AML-193 (cell line): ENCODE data around the gene WNK2.

Experiments used
- DNase-seq, 2 experiments: peaks; one replicate each; lab custom pipeline; 2025; lab: John Stamatoyannopoulos, UW

WNK2 gene

GRCh38 chr9:93255494-93255867 is 71.5 kb downstream of the WNK2 start:
- DNase-seq: no peak

GRCh38 chr9:93255994-93256877 is 72.3 kb downstream of the WNK2 start:
- DNase-seq: no peak

DNA sequence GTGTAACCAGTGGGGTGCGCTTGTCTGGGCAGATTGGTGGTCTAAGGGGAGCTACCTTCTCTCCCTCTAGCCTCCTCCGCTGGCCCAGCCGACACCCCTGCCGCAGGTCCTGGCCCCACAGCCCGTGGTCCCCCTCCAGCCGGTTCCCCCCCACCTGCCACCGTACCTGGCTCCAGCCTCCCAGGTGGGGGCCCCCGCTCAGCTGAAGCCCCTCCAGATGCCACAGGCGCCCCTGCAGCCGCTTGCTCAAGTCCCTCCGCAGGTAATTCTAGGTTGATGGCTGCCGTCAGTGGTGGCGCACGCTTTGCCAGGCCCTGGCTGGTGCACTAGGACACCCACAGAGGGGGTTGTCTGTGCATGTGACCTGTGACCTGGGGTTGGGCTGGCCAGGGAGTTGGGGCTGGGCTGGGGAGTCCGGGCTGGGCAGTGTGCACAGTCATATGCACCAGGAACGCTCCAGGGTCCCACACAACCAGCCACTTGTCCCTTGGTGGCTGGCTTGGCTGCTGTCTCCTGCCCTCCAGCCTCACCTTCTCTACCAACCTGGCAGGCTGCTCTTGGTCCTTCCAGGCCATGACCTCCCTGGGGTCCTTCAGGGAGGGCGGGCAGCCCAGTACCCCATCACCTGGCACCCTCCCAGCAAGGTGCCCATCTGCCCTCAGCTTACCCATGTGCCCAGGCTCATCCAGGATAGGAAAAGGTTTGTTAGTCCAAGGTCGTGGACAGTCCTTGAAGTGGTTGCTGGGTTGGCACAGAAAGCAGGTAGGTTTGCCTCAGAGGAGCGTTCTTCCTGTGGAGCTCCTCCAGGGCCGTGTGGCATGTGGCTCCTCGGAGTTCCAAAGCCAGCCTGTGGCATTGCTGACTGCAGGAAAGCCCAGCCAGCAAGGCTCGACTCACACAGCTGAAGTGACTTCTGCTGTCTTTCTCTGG is 73.2 kb downstream of the WNK2 start:
- DNase-seq: no peak

- DNase-seq: no peak
These were observed 73.9 kb downstream of the WNK2 start for GRCh38 chr9:93257808-93258331.

DNA sequence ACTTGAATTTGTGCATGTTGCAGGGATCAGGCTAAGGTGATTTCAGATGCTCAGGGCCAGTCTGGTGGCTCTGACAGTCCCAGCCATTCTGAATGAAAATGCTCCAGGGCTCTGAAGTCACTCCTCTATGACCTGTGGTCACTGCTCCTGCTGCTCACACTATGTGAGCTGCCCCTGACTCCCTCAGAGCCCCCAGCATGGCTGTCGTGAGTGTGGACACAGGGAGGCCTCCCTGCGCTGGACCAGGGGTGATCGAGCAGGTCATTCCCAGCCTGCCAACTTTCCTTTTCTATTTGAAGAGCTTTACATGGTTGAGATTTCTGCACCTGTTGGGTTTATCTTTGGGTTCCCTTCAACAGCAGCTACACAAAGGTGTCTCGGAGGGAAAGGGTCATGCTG is 74.5 kb downstream of the WNK2 start:
- no peak for DNase-seq

DNA sequence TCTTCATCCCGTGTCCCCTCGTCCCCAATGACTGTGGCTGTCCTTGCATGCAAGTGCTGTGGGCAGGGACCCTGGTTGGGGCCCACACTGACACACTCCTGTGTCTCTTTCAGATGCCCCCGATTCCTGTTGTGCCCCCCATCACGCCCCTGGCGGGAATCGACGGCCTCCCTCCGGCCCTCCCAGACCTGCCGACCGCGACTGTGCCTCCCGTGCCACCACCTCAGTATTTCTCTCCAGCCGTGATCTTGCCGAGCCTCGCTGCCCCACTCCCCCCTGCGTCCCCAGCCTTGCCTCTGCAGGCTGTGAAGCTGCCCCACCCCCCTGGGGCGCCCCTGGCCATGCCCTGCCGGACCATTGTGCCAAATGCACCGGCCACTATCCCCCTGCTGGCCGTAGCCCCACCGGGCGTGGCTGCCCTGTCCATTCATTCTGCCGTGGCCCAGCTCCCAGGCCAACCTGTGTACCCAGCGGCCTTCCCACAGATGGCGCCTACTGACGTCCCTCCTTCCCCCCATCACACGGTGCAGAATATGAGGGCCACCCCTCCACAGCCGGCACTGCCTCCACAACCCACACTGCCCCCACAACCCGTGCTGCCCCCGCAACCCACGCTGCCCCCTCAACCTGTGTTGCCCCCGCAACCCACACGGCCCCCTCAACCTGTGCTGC is 75.0 kb downstream of the WNK2 start:
- DNase-seq: no peak

- no peak for DNase-seq
These were observed 75.7 kb downstream of the WNK2 start for GRCh38 chr9:93259490-93260262.

DNA sequence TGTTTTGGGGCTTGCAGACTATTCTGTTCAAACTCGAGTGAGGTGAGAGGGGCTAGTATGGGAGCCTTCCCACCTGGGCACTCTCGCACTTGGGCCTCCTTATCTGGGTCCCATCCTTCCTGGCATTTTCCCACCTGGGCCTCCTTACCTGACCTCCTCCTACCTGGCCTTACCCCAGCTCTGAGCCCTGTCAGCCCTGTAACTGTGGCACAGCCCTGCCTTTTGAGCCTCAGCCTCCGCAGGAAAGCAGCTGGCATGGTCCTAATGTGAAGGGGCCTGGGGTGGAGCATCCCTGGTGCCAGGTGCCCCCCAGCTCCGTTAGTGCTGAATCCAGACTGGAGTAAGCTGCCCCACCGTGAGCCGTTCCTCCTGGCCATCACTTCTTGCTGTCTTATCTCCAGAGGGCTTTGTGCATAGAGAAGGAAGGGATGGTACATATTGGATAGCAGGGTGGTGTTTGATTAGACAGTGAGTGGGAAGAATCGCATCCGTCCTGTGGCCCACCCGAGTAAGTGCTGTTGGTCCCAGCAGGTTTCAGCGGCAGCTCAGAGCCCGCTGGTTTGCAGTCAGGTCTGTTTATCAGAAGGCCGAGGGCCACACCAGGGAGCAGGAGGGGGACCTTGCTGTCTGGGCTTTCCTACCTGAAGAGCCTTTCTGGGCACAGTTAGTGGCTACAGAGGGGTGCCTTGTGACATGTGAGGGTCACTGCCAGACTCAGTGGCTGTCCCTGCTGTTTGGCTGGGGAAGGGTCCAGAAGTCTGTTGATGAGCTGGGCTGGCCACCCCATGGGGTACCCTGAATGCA is 76.5 kb downstream of the WNK2 start:
- DNase-seq: no peak

GRCh38 chr9:93261281-93261680 is 77.3 kb downstream of the WNK2 start:
- DNase-seq: no peak

DNA sequence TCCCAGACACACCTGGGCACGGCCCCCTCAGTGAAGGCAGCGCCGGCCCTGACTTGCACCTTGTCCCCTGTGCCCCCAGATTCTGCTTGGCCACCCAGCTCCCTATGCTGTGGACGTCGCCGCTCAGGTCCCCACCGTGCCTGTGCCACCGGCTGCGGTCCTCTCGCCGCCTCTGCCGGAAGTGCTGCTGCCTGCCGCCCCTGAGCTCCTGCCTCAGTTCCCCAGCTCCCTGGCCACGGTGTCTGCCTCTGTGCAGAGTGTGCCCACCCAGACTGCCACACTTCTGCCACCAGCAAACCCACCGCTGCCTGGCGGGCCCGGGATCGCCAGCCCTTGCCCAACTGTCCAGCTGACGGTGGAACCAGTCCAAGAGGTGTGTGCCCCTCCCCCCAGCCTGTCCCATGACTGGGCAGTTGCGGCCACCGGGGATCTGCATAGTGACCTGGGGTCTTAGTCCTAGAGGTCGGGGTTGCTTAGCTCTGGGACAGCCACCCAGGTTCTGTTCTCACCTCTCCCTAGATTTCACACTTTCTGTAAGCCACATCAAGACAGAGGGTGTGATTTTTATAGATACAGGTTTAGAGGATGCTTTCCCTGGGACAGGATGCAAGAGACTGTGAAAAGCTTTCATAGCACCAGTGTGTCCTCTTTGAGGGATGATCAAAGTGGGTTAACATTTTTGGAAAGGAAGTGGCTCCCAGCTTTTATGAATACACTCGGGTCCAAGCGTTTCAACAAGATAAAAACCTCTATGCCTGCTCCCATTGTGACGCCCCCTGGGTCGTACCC is 78.0 kb downstream of the WNK2 start:
- DNase-seq: no peak

DNA sequence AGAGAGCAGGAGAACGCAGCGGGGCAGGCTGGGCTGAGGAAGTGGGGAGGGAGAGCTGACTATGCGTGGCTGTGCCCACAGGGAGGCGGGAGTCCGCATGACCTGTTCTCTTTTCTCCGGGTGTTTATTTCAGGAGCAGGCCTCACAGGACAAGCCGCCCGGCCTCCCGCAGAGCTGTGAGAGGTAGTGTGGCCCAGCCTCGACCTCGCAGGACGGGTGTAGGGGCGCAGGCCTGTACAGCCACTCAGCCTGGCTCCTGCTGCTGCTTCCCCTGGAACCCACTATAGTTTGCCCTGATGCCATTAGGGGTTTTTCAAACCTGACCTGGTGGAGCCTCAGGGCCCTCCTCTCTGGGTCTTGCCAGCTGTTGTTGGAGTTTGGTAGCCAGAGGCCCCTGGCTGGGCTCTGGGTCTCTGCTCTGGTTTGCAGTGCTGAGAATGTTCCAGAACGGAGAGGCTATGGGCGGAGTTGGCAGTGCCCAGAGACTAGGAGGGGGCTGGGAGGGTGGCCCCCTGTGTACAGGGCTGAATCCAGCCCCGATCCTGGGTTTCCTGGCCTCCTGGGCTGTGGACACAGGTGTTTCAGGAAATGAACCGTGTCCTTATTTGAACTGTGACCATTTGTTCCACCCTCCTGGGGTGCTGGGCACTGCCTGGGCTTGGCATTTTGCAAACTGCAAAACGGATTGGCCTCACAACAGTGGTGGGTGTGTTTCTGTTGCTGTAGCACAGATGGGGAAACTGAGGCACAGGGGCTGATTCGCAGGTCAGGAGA is 78.8 kb downstream of the WNK2 start:
- DNase-seq: no peak

DNA sequence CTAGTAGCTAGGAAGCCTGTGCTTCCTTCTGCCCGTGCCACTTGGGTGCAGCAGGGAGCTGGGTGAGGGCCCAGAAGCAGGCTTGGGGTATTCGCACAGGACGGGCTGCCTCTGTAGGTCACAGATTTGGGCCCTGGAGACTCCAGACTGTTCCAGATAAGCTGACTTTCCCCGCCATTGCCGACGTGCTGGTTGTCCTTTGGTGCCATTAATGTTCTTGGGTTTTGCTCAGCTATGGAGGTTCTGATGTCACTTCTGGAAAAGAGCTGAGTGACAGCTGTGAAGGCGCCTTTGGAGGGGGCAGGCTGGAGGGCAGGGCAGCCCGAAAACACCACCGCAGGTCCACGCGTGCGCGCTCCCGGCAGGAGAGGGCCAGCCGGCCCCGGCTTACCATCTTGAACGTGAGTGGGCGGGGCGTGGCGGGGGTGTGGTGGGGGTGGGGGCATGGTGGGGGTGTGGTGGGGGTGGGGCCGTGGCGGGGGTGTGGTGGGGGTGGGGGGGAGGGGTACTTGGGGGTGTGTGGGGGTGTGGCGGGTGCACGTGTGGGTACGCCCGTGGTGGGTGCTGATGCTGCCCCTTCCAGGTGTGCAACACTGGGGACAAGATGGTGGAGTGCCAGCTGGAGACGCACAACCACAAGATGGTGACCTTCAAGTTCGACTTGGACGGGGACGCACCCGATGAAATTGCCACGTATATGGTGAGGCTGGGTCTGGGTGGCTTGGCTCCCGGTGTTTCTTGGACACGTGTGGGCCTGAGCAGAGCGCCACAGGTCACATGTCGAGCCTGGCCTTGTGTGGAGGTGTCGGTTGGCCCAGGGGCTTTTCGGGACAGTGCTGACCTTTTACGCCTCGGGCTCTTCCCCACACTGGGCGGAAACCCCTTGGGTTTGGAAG is 79.6 kb downstream of the WNK2 start:
- DNase-seq: no peak

DNA sequence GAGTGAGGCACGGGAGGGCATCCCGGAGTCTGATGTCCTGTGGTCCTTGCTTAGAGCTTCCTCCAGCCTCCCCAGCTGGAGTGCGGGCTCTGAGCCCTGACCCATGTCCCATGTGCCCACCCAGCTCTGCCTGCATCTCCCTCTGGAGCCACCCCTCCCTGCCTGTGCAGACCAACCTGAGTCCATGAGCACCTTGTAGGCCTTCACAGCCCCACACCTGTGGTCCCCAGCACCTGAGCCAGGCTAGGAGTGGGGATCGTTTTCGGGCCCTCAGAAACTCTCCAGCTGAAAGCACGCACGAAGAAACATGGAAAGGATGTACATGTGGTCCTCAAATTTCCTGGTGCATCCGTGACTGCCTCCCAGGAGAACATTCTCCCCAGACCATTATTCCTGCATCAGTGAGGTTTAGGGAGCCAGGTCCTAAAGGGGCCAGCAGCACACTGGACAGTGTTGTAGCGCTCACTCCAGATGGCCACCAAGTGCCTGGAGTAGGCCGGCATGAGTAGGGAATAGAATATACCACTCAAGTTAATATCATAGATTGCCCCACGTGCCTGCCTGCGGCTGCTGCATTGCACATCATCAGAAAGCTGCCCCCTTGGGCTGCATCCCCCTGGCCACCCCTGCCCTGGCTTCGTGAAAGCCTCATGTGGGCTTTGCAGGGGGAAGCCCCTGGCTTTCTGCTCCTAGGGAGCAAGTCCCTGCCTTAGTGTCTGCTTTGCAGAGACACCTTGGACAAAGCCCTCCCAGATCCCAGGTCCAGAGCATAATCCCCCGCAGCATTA is 80.6 kb downstream of the WNK2 start:
- DNase-seq: no peak

- no peak for DNase-seq
These were observed 81.5 kb downstream of the WNK2 start for GRCh38 chr9:93265301-93265971.

DNA sequence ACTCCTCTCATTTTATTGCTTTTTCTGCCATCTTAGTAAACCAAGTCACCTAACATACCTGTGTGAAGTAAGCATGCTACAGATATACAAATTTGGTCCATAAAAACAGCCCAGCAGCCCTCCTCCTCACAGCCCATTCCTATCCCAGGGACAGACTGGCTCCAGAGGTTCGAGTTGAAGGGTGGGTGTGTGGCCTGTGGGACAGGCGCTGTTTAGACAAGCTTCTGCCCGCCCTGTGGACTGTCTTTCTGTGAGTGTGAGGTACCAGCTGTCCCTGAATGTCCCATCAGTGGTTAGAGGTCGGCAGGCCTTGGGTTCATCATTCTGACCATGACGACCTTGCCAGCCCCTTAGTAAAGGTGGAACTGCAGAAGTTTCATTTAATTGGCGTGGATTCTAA is 82.0 kb downstream of the WNK2 start:
- DNase-seq: no peak

DNA sequence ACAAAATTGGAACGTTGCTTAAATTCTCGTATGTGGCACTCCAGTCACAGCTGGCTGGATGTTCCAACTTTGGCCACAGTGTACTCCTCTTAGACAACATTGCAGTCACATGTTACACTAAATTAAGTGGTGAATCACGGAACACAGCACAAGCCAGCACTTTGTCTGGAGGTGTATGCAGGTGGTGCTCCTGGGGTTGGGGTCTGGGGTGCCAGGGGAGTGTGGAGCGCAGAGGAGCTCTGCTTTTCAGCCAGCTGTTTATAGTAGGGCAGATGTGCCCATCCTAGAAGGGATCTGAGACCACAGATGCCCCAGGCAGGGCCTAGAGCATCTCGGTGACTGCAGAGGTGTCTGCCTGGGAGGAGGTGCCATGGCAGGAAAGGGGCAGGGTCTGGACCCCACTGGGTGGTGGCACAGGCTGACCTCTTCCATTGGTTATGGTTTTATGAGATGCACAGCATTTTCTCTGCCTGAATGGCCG is 82.6 kb downstream of the WNK2 start:
- no peak for DNase-seq
